Measurements from ENCODE around the gene ADSS1.

The ADSS1 gene

GRCh38 chr14:104729835-104730181 lies 5.8 kb downstream of the ADSS1 start:
- Histone ChIP-seq H3K9me3 (replicated peaks in 1 of 11) (no peaks in the 10 kb centered on the region), H3K4me3 (no peak overlapping the region), H3K27ac (no peak overlapping the region), H3K27me3 (peaks cover 0 to under 1% (median 0%) of the 10 kb centered on the region in 11 experiments; a peak in 1 of 22 replicates), H4K20me1 (peaks cover 0 to 46% (median 0%) of the 10 kb centered on the region in 11 experiments; a peak in 5 of 22 replicates), H3K4me2 (no peak overlapping the region), H3K36me3 (no peaks in the 10 kb centered on the region), H3K4me1 (peaks cover 27 to 45% (median 37%) of the 10 kb centered on the region in 10 experiments), H3K9ac (no peak overlapping the region)
- TF ChIP-seq Cebpa-rat (IDR thresholded peaks at IDR 0.05) = no peak

DNA sequence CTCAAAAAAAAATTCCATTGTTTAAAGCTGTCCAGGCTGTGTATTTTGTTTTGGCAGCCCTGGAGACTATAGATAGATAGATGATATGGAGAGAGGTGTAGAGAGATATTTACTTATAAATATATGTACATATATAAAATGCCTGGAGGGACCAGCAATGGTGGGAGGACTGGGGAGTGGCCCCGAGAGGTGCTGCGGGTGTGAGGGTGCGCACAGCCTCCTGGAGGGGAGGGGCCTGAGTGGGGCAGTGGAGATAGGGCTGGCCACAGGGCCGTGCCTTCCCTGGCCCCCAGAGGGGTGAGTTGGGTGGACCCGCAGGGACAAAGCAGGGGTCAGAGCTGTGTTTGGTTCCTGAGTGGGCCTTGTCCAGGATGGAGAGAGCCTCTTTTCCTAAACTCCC lies 6.5 kb downstream of the ADSS1 start:
- H4K20me1 ChIP-seq = peaks cover 0 to 39% (median 0%) of the 10 kb centered on the region in 11 experiments; a peak in 5 of 22 replicates
- peaks cover 20 to 39% (median 31%) of the 10 kb centered on the region in 10 experiments; a peak in 19 of 20 replicates for H3K4me1 ChIP-seq
- TF ChIP-seq Cebpa-rat (IDR thresholded peaks at IDR 0.05) = no peak
- H3K36me3 ChIP-seq = no peaks in the 10 kb centered on the region
- no peak overlapping the region for H3K4me2 ChIP-seq
- H3K9me3 ChIP-seq (replicated peaks in 1 of 11) = no peaks in the 10 kb centered on the region
- no peaks in the 10 kb centered on the region for H3K27me3 ChIP-seq
- no peak overlapping the region for H3K4me3 ChIP-seq
- H3K27ac ChIP-seq = no peak overlapping the region
- no peak overlapping the region for H3K9ac ChIP-seq

GRCh38 chr14:104731320-104732294 lies 7.6 kb downstream of the ADSS1 start:
- 0 out of 22 replicates have a peak overlapping the region, but pooled peaks of 1 of the 11 experiments have one; percentile 4 for H3K9ac ChIP-seq

GRCh38 chr14:104732355-104732804 lies 8.4 kb downstream of the ADSS1 start:
- H3K4me1 ChIP-seq = peaks cover 18 to 37% (median 31%) of the 10 kb centered on the region in 10 experiments; a peak in 19 of 20 replicates
- peak overlapping the region in 2 of 11 experiments; percentile 4 to 30; a peak in 1 of 22 replicates for H3K9ac ChIP-seq

More at GRCh38 chr14:104731320-104732294, 7.6 kb downstream of the ADSS1 start:
- Histone ChIP-seq H3K27me3 (no peaks in the 10 kb centered on the region), H4K20me1 (peaks cover 0 to 28% (median 0%) of the 10 kb centered on the region in 11 experiments; a peak in 3 of 22 replicates), H3K27ac (no peak overlapping the region), H3K4me2 (0 out of 22 replicates have a peak overlapping the region, but pooled peaks of 1 of the 11 experiments have one; percentile 70), H3K4me3 (no peak overlapping the region), H3K9me3 (replicated peaks in 1 of 11) (no peaks in the 10 kb centered on the region), H3K4me1 (peaks cover 18 to 40% (median 31%) of the 10 kb centered on the region in 10 experiments; a peak in 19 of 20 replicates), H3K36me3 (no peaks in the 10 kb centered on the region)
- no peak for TF ChIP-seq Cebpa-rat (IDR thresholded peaks at IDR 0.05)

GRCh38 chr14:104732931-104733681 lies 9.1 kb downstream of the ADSS1 start:
- Histone ChIP-seq H4K20me1 (peaks cover 0 to 22% (median 0%) of the 10 kb centered on the region in 11 experiments; a peak in 2 of 22 replicates), H3K27me3 (no peaks in the 10 kb centered on the region), H3K36me3 (no peaks in the 10 kb centered on the region), H3K4me2 (peak overlapping the region; percentile 31 to 80 (median 62); a peak in 21 of 22 replicates), H3K27ac (peak overlapping the region in 8 of 11 experiments; percentile 5 to 64 (median 58); a peak in 13 of 22 replicates), H3K9me3 (replicated peaks in 1 of 11) (no peaks in the 10 kb centered on the region), H3K4me3 (no peak overlapping the region), H3K4me1 (peaks cover 18 to 37% (median 31%) of the 10 kb centered on the region in 10 experiments; a peak in 19 of 20 replicates), H3K9ac (peak overlapping the region in 10 of 11 experiments; percentile 11 to 67 (median 50); a peak in 17 of 22 replicates)
- no peak for TF ChIP-seq Cebpa-rat (IDR thresholded peaks at IDR 0.05)

More at GRCh38 chr14:104732355-104732804, 8.4 kb downstream of the ADSS1 start:
- H3K27me3 ChIP-seq = no peaks in the 10 kb centered on the region
- peak overlapping the region; percentile 31 to 80 (median 62); a peak in 19 of 22 replicates for H3K4me2 ChIP-seq
- no peaks in the 10 kb centered on the region for H3K36me3 ChIP-seq
- TF ChIP-seq Cebpa-rat (IDR thresholded peaks at IDR 0.05) = no peak
- no peak overlapping the region for H3K4me3 ChIP-seq
- no peaks in the 10 kb centered on the region for H3K9me3 ChIP-seq (replicated peaks in 1 of 11)
- H4K20me1 ChIP-seq = peaks cover 0 to 22% (median 0%) of the 10 kb centered on the region in 11 experiments; a peak in 2 of 22 replicates
- peak overlapping the region in 2 of 11 experiments; percentile 58 to 60; a peak in 1 of 22 replicates for H3K27ac ChIP-seq

GRCh38 chr14:104734051-104734587 lies 10.1 kb downstream of the ADSS1 start:
- H3K27me3 ChIP-seq = no peaks in the 10 kb centered on the region
- peak overlapping the region; percentile 31 to 80 (median 62); a peak in 15 of 22 replicates for H3K4me2 ChIP-seq
- peak overlapping the region in 1 of 11 experiments; percentile 58; a peak in 2 of 22 replicates for H3K27ac ChIP-seq
- no peak for TF ChIP-seq Cebpa-rat (IDR thresholded peaks at IDR 0.05)
- peaks cover 0 to 14% (median 0%) of the 10 kb centered on the region in 11 experiments; a peak in 2 of 22 replicates for H4K20me1 ChIP-seq
- no peaks in the 10 kb centered on the region for H3K9me3 ChIP-seq (replicated peaks in 1 of 11)
- no peaks in the 10 kb centered on the region for H3K36me3 ChIP-seq
- H3K4me3 ChIP-seq = no peak overlapping the region
- H3K9ac ChIP-seq = peak overlapping the region in 3 of 11 experiments; percentile 3 to 64 (median 7); a peak in 3 of 22 replicates
- H3K4me1 ChIP-seq = peaks cover 18 to 37% (median 31%) of the 10 kb centered on the region in 10 experiments; a peak in 19 of 20 replicates

DNA sequence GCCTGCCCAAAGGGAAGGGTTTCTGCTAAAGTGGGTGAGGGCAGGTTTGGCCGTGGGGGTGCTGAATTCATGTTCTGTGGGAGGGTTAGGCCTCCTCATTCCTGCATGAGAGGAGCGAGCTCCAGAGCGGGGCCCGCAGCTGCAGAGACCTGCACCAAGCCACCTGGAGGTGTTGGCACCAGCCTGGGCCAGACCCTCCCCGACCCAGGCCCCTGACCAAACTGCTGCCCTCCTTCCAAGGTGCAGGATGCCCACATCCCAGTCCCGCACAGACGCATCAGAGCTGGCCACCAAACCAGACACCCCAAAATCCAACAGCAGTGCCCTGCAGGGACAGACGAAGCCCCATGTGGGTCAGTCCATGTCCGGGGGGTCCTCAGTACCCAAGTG lies 10.6 kb downstream of the ADSS1 start:
- Histone ChIP-seq H3K4me2 (peak overlapping the region in 4 of 11 experiments; percentile 44 to 80 (median 72); a peak in 2 of 22 replicates), H3K27ac (no peak overlapping the region), H3K4me3 (no peak overlapping the region), H4K20me1 (peaks cover 0 to 12% (median 0%) of the 10 kb centered on the region in 11 experiments; a peak in 2 of 22 replicates), H3K4me1 (peaks cover 18 to 37% (median 31%) of the 10 kb centered on the region in 10 experiments; a peak in 19 of 20 replicates), H3K36me3 (no peaks in the 10 kb centered on the region), H3K9ac (peak overlapping the region in 1 of 11 experiments; percentile 14; a peak in 2 of 22 replicates), H3K27me3 (no peaks in the 10 kb centered on the region), H3K9me3 (replicated peaks in 1 of 11) (no peaks in the 10 kb centered on the region)
- TF ChIP-seq Cebpa-rat (IDR thresholded peaks at IDR 0.05) = no peak
